ENCODE data around the gene SIRT6.
A peak's percentile ranks its signal among the peaks of the same experiment; 100 is the strongest.
"Not testable (repeated sequence)": the region's sequence is repeated elsewhere in the genome, so short reads cannot be mapped to it uniquely, and the experiment has no call there.

SIRT6 gene

DNA sequence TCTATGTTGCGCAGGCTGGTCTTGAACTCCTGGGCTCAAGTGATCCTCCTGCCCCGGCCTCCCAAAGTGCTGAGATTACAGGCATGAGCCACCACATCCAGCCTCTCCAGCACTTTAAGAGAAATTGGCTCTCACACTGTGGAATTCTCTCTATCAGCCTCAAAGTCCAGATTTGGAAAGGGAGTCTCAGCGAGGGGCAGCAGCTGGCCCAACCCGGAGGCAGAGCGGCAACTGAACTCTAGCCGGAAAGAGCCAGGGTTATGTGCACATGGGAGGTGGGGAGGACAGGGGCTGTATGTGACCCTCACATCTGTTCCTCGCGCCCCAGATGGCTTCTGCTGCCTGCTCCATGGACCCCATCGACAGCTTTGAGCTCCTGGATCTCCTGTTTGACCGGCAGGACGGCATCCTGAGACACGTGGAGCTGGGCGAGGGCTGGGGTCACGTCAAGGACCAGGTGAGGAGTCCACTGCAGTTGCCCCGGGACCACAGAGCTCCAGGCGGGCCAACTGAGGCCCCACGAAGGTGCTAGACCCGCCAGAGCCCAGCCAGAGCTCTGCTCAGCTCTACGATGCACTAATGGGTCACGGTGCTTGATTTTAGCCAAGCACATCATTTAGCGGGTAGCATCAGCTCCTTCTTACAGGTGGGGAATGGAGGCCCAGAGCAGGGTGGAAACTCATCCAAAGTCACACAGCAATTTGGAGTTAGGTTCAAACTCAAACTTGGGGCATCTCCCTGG lies 27.6 kb downstream of the SIRT6 start:
- no peak overlapping the region for H3K4me3 ChIP-seq (ENCODE audit: low read length)
- no peak for DNase-seq (ENCODE audit: low read depth)
- TF ChIP-seq, protein P1, sequence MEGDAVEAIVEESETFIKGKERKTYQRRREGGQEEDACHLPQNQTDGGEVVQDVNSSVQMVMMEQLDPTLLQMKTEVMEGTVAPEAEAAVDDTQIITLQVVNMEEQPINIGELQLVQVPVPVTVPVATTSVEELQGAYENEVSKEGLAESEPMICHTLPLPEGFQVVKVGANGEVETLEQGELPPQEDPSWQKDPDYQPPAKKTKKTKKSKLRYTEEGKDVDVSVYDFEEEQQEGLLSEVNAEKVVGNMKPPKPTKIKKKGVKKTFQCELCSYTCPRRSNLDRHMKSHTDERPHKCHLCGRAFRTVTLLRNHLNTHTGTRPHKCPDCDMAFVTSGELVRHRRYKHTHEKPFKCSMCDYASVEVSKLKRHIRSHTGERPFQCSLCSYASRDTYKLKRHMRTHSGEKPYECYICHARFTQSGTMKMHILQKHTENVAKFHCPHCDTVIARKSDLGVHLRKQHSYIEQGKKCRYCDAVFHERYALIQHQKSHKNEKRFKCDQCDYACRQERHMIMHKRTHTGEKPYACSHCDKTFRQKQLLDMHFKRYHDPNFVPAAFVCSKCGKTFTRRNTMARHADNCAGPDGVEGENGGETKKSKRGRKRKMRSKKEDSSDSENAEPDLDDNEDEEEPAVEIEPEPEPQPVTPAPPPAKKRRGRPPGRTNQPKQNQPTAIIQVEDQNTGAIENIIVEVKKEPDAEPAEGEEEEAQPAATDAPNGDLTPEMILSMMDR (conservative IDR thresholded peaks at IDR 0.05; ENCODE audit: low read depth, low read length), result no peak

DNA sequence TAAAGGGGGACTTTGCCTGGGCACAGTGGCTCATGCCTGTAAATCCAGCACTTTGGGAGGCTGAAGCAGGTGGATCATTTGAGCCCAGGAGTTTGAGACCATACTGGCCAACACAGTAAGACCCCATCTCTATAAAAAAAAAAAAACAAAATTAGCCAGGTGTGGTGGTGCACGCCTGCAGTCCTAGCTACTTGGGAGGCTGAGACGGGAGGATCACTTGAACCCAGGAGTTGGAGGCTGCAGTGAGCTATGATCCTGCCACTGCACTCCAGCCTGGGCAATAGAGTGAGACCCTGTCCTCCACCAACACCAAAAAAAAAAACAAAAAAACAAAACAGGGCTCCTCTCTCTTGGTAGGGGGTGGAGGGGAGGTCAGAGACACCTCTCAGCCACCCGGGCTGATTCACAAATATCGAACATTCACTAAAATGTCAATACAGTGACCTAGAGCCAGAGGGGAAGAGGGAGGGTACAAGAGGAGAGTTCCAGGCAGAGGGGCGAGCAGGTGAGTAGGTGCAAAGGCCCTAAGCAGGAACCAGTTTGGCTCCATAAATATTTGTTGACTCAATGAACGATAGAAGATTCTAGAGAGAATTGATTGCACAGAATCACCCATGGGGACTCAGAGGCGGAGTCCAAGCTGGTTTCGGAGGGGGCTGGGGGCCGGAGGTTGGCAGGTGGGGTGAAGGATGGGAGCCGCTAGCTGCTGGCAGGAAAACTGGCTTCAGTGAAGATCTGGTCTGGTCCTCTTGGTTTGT lies 29.9 kb downstream of the SIRT6 start:
- no peak overlapping the region for H3K4me3 ChIP-seq (ENCODE audit: low read length)
- no peak for DNase-seq (ENCODE audit: low read depth)
- TF ChIP-seq, protein P1 (conservative IDR thresholded peaks at IDR 0.05; ENCODE audit: low read depth, low read length), result no peak

DNA sequence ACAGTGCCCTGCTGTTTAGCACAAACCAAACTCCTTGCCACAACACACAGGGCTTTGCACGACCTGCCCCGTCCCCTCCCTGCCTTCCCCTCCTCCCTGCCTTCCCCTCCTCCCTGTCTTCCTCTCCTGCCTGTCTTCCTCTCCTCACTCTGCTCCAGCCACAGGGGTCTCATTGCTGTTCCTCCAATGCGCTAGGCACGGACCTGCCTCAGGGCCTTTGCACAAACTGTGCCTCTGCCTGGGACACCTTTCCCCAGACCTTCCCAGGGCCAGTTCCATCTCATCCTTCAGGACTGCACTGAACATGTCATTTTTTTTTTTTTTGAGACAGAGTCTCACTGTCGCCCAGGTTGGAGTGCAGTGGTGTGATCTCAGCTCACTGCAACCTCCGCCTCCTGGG lies 30.7 kb downstream of the SIRT6 start:
- no peak overlapping the region for H3K4me3 ChIP-seq (ENCODE audit: low read length)
- no peak for DNase-seq (ENCODE audit: low read depth)
- TF ChIP-seq, protein P1 (conservative IDR thresholded peaks at IDR 0.05; ENCODE audit: low read depth, low read length), result no peak

DNA sequence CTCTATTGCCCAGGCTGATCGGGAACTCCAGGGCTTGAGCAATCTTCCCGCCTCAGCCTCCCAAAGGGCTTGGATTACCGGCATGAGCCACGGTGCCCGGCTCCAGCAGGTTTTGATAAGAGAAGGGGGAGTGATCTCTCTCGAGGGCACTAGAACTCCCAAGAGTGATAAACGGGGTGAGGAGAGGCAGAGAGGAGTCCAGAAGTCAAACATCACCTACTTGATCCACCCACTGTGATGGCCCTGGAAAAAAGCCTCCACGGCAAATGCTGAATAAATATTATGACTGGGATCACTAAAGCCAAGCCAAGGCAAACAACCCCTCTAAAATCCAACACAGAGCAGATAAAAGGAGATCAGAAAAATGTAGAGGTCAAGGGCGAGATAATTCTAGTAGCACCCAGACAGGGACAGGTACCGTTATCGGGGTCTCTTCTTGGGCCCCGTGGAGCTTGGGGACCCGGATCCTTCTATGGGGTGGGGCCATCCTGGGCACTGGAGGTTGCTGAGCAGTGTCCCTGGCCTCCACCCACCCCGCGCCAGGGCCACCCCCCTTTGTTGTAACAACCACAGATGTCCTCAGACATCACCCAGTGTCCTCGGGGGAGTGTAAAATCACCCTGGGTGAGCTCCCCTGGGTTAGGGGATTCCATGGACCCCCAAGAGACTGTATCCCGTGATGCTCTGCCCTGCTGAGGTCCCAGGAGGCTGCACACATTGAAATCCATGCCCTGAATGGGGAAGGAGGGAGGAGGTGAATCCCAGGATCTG lies 32.7 kb downstream of the SIRT6 start:
- TF ChIP-seq, protein P1 (conservative IDR thresholded peaks at IDR 0.05; ENCODE audit: low read depth, low read length), result no peak
- no peak for DNase-seq (ENCODE audit: low read depth)
- H3K4me3 ChIP-seq (ENCODE audit: low read length), result no peak overlapping the region

DNA sequence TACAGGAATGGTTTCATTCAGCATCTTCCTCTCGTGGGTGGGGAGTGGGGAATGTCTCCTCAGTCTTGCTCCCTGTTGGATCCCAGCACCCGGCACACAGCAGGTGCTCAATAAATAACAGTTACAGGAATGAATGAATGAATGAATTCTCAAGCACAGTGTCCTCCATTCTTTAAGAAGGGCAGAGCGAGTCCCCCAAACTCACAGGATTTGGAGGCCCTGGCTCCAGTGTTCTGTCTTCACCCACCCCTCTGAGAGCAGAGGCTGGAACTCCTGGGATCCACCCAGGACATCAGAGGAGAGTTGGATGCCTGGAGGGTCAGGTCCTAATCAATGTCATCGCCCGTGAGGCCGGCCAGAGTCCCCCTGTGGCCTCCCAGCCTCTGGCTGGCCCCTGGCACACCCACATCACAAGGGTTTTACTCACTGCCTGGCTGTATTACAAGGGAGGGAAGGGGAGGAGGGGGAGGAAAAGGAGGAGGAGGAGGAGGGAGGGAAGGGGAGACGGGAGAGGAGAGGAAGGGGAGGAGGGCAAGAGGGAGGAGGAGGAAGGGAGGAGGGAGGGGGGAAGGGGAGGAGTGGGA lies 37.6 kb downstream of the SIRT6 start:
- no peak for DNase-seq (ENCODE audit: low read depth)
- TF ChIP-seq, protein P1 (conservative IDR thresholded peaks at IDR 0.05; ENCODE audit: low read depth, low read length), result no peak
- H3K4me3 ChIP-seq (ENCODE audit: low read length), result no peak overlapping the region

DNA sequence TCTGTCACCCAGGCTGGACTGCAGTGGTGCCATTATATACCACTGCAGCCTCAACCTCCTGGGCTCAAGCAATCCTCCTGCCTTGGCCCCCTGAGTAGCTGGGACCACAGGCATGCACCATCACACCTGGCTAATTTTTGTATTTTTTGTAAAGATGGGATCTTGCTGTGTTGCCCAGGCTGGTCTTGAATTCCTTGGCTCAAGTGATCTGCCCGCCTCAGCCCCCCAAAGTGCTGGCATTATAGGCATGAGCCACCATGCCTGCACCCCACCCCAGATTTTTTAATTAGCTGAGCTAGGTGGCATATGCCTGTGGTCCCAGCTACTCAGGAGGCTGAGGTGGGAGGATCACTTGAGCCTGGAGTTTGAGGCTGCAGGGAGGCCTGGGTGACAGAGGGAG lies 39.4 kb downstream of the SIRT6 start:
- DNase-seq (ENCODE audit: low read depth); H3K4me3 ChIP-seq (ENCODE audit: low read length): not testable (repeated sequence)

DNA sequence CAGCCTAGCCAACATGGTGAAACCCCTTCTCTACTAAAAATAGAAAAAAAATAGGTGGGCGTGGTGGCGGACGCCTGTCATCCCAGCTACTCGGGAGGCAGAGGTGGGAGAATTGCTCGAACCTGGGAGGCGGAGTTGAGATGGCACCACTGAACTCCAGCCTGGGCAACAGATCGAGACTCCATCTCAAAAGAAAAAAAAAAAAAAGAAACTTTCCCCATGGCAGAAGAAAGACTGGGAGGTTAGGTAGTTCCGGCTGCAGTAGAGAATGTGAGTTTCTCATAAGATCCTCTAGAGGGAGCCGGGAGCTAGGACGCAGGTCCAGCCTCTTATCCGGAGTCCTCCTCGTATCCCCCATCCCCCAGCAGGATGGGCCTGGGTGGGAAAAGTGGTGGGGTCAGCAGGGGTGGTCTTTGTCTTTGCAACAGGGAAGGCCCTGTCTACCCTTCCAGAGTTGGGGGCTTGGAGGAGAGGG lies 42.1 kb downstream of the SIRT6 start:
- no peak overlapping the region for H3K4me3 ChIP-seq (ENCODE audit: low read length)
- TF ChIP-seq, protein P1 (conservative IDR thresholded peaks at IDR 0.05; ENCODE audit: low read depth, low read length), result peak; percentile 81
- no peak for DNase-seq (ENCODE audit: low read depth)
